Fibroblast of lung (primary cell): ENCODE results near the gene LRRC52. TPM values are rescaled to one million over a fixed set of nuclear protein-coding genes. Genes with fewer than 3 reads are reported as not detected.

Experiments
- DNase-seq, 2 donors: peaks; one replicate each; pipeline versions ENCODE4 v3.0.0 to v3.0.0-alpha.2; 2010; ENCODE audit warnings: low read depth in 2 of 2
- H2AFZ ChIP-seq: 2 replicates; pipeline ENCODE4 v1.5.1; 2012; ENCODE audit warnings: low read length, control low read depth, inconsistent platforms
- H3K27ac ChIP-seq: 2 replicates; pipeline ENCODE4 v1.5.1; 2011; ENCODE audit warnings: low read length, control low read depth; ENCODE audit not compliant: insufficient read depth
- H3K27me3 ChIP-seq: 2 replicates; pipeline ENCODE4 v1.5.1; 2011; ENCODE audit warnings: mild to moderate bottlenecking, low read length; ENCODE audit not compliant: control insufficient read depth, insufficient read depth
- H3K36me3 ChIP-seq: 2 replicates; pipeline ENCODE4 v1.5.1; 2011; ENCODE audit warnings: low read length; ENCODE audit not compliant: control insufficient read depth, insufficient read depth
- H3K4me1 ChIP-seq: 2 replicates; pipeline ENCODE4 v1.5.1; 2011; ENCODE audit warnings: low read length; ENCODE audit not compliant: control insufficient read depth, insufficient read depth; ENCODE audit errors: extremely low read depth
- H3K4me2 ChIP-seq: 2 replicates; pipeline ENCODE4 v1.5.1; 2011; ENCODE audit warnings: low read length, control low read depth; ENCODE audit not compliant: insufficient read depth; ENCODE audit errors: extremely low read depth
- H3K4me3 ChIP-seq, 4 experiments: fragments of 200-600 bp in 1 of 4; sonication (generic) in 1 of 4; replicated peaks in 1 of 4; 2 replicates each; pipeline ENCODE4 v1.5.1; 2011 to 2016; ENCODE audit warnings: low read length in 4 of 4, low read depth in 3 of 4, mild to moderate bottlenecking in 3 of 4, control low read depth in 2 of 4, inconsistent platforms in 1 of 4, mixed read lengths in 1 of 4; ENCODE audit not compliant: insufficient read depth in 1 of 4; ENCODE audit errors: control extremely low read depth in 1 of 4
- H3K79me2 ChIP-seq: 2 replicates; pipeline ENCODE4 v1.5.1; 2012; ENCODE audit warnings: mild to moderate bottlenecking, low read length, inconsistent platforms; ENCODE audit not compliant: control insufficient read depth, insufficient read depth
- H3K9ac ChIP-seq: 2 replicates; pipeline ENCODE4 v1.5.1; 2011; ENCODE audit warnings: mild to moderate bottlenecking, low read length, control low read depth; ENCODE audit not compliant: insufficient read depth
- H3K9me3 ChIP-seq: 2 replicates; pipeline ENCODE4 v1.5.1; 2012; ENCODE audit warnings: low read depth, low read length; ENCODE audit not compliant: control insufficient read depth, insufficient read depth
- H4K20me1 ChIP-seq: 2 replicates; pipeline ENCODE4 v1.5.1; 2011; ENCODE audit warnings: low read length; ENCODE audit not compliant: control insufficient read depth, insufficient read depth; ENCODE audit errors: extremely low read depth
- EZH2 ChIP-seq: IDR thresholded peaks from 2 replicates; pipeline ENCODE4 v1.5.1; 2012; ENCODE audit warnings: low read length, control low read depth, mild to moderate bottlenecking; ENCODE audit errors: missing control alignments
- polyA plus RNA-seq, 2 donors: library from polyadenylated mRNA; depleted of rRNA in 1 of 2; stranded (reverse) in 1 of 2; unstranded in 1 of 2; fragments of >200 nt; gene quantifications; 2 replicates each; pipeline ENCODE4 v1.2.1, GENCODE V29; 2011 to 2012; ENCODE audit warnings: missing spikeins in 1 of 2
- total RNA-seq: library from RNA; depleted of rRNA; stranded (reverse); fragments of >200 nt; gene quantifications from 2 replicates; pipeline ENCODE4 v1.2.1, GENCODE V29; 2014
- TF ChIP-seq, protein P1 (sequence below), 2 donors: IDR thresholded peaks in 1 of 2; conservative IDR thresholded peaks in 1 of 2; 1 replicate in 1 of 2; 2 replicates in 1 of 2; pipeline ENCODE4 v1.5.1; 2011 to 2012; ENCODE audit warnings: low read length in 2 of 2, control low read depth in 1 of 2, inconsistent platforms in 1 of 2, low read depth in 1 of 2, mild to moderate bottlenecking in 1 of 2

The LRRC52 gene
- total and polyA plus RNA-seq, 2 donors (not counting 1 experiment from before 2014, with no cell fraction given) = not detected

DNA sequence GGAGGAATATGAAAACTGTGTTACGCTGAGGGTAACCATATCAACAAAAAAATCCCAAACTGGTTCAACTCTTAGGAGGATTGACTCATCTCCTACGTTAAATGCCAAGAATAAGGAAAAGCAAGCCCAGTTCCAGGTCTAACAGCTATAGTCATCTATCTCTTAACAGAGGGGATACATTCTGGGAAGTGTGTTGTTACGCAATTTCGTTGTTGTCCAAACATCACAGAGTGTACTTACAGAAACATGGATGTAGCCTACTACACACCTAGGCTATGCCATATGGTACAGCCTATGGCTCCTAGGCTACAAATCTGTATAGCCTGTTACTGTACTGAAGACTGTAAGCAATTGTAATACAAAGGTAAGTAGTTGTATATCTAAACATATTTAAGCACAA, 23.2 kb upstream of the LRRC52 start:
- no peak overlapping the region for H3K4me3 ChIP-seq
- H2AFZ ChIP-seq = no peak overlapping the region
- H3K27me3 ChIP-seq = no peaks in the 10 kb centered on the region
- no peaks in the 10 kb centered on the region for H3K36me3 ChIP-seq
- TF ChIP-seq EZH2 = no peak
- TF ChIP-seq, protein P1, sequence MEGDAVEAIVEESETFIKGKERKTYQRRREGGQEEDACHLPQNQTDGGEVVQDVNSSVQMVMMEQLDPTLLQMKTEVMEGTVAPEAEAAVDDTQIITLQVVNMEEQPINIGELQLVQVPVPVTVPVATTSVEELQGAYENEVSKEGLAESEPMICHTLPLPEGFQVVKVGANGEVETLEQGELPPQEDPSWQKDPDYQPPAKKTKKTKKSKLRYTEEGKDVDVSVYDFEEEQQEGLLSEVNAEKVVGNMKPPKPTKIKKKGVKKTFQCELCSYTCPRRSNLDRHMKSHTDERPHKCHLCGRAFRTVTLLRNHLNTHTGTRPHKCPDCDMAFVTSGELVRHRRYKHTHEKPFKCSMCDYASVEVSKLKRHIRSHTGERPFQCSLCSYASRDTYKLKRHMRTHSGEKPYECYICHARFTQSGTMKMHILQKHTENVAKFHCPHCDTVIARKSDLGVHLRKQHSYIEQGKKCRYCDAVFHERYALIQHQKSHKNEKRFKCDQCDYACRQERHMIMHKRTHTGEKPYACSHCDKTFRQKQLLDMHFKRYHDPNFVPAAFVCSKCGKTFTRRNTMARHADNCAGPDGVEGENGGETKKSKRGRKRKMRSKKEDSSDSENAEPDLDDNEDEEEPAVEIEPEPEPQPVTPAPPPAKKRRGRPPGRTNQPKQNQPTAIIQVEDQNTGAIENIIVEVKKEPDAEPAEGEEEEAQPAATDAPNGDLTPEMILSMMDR (conservative IDR thresholded peaks at IDR 0.05 in 1 of 2, IDR thresholded peaks at IDR 0.05 in 1 of 2; ENCODE audit: low read depth in 1 of 2, low read length in 2 of 2) = no peak
- H3K27ac ChIP-seq = no peak overlapping the region
- H3K79me2 ChIP-seq = no peaks in the 10 kb centered on the region
- H3K4me1 ChIP-seq = no peaks in the 10 kb centered on the region
- H3K4me2 ChIP-seq = no peak overlapping the region
- H3K9ac ChIP-seq = no peak overlapping the region
- no peaks in the 10 kb centered on the region for H3K9me3 ChIP-seq
- H4K20me1 ChIP-seq = no peaks in the 10 kb centered on the region
- no peak for DNase-seq

DNA sequence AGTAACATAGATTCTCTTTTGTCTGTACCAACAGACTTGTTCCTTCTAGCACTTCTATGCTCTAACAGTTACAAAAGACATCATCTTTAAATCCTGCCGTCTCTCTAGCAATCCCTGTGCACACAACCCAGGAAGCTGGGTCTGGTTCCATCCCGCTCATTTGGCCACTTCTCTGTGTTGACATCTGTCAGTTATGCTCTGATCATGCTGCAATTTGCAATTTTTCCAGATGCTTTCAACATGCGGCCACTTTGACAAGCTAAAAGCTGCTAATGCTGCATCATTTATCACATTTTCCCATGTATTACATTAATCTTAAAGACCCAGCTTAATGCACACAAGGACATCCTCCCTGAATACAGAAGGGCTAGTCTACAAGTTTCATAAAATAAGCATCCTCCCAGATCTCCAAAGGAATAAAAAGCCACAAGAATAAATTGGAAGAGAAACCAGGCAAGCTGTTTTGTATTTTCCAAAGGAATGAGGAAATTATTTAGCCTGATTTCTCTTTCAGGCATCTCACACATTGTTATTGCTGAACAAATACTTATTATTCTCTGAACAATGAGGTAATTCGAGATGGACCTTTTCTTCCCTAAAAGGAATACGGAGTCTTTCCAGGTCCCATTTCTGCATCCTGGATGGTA, 19.0 kb upstream of the LRRC52 start:
- H2AFZ ChIP-seq = no peak overlapping the region
- H4K20me1 ChIP-seq = no peaks in the 10 kb centered on the region
- no peak overlapping the region for H3K27ac ChIP-seq
- H3K9ac ChIP-seq = no peak overlapping the region
- no peaks in the 10 kb centered on the region for H3K79me2 ChIP-seq
- no peak for TF ChIP-seq EZH2
- TF ChIP-seq, protein P1 (conservative IDR thresholded peaks at IDR 0.05 in 1 of 2, IDR thresholded peaks at IDR 0.05 in 1 of 2; ENCODE audit: low read depth in 1 of 2, low read length in 2 of 2) = no peak
- no peaks in the 10 kb centered on the region for H3K36me3 ChIP-seq
- H3K4me1 ChIP-seq = no peaks in the 10 kb centered on the region
- DNase-seq = no peak
- H3K4me2 ChIP-seq = no peak overlapping the region
- H3K9me3 ChIP-seq = no peaks in the 10 kb centered on the region
- H3K4me3 ChIP-seq = no peak overlapping the region
- H3K27me3 ChIP-seq = no peaks in the 10 kb centered on the region

DNA sequence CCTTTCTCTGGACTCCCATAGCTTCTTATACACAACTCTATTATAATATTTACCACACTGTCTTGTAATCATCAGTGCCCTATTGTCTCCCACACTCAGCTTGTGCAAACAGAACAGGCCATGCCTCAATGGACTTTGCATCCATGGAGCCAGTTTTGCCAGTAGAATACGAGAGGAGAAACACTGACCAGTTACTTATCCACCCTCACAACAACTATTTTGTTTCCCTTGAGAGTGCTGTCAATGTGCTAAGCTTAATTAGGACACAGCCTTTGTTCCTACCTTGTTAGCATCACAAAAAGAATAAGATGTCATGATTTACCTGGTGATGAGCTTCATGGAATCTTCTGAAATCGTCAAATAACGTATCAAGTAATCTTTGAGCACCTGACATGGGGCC, 18.1 kb upstream of the LRRC52 start:
- no peak overlapping the region for H3K9ac ChIP-seq
- no peaks in the 10 kb centered on the region for H3K79me2 ChIP-seq
- no peak overlapping the region for H3K27ac ChIP-seq
- no peak overlapping the region for H3K4me2 ChIP-seq
- H4K20me1 ChIP-seq = no peaks in the 10 kb centered on the region
- no peak overlapping the region for H2AFZ ChIP-seq
- no peak overlapping the region for H3K4me3 ChIP-seq
- TF ChIP-seq, protein P1 (conservative IDR thresholded peaks at IDR 0.05 in 1 of 2, IDR thresholded peaks at IDR 0.05 in 1 of 2; ENCODE audit: low read depth in 1 of 2, low read length in 2 of 2) = no peak
- DNase-seq = no peak
- no peaks in the 10 kb centered on the region for H3K36me3 ChIP-seq
- no peaks in the 10 kb centered on the region for H3K4me1 ChIP-seq
- no peaks in the 10 kb centered on the region for H3K9me3 ChIP-seq
- H3K27me3 ChIP-seq = no peaks in the 10 kb centered on the region
